HepG2 (cell line): ENCODE measurements around the gene LY6G5B. TPM values are rescaled to one million over a fixed set of nuclear protein-coding genes. Genes with fewer than 3 reads are reported as not detected.

ENCODE experiments used
- ARID5B ChIP-seq: IDR thresholded peaks from 2 replicates; pipeline ENCODE4 v1.4.0; 2020; ENCODE audit warnings: mild to moderate bottlenecking, missing genetic modification reagents
- GATAD1 ChIP-seq: IDR thresholded peaks from 2 replicates; pipeline ENCODE4 v1.6.1; 2016; ENCODE audit warnings: missing genetic modification reagents, missing compliant biosample characterization
- HNRNPL ChIP-seq: fragments of 200-400 bp; formaldehyde crosslinking; IDR thresholded peaks from 2 replicates; pipeline ENCODE4 v1.6.1; 2017; ENCODE audit warnings: mild to moderate bottlenecking, low read depth, low read length
- IKZF1 ChIP-seq: fragments of 450-650 bp; IDR thresholded peaks from 2 replicates; pipeline ENCODE4 v1.7.1; 2016
- IRX3 ChIP-seq: sonication (generic); formaldehyde crosslinking; IDR thresholded peaks from 2 replicates; pipeline ENCODE4 v1.8.1; 2023; ENCODE audit warnings: mild to moderate bottlenecking, low read depth, missing genetic modification reagents, borderline replicate concordance
- MAFK ChIP-seq, 2 experiments: IDR thresholded peaks in 1 of 2; conservative IDR thresholded peaks in 1 of 2; 2 replicates each; pipeline ENCODE4 v1.6.1; 2011; ENCODE audit warnings: improper control_type of control experiment in 2 of 2, low read length in 2 of 2
- SRY ChIP-seq: sonication (generic); formaldehyde crosslinking; IDR thresholded peaks from 2 replicates; pipeline ENCODE4 v1.8.0; 2022; ENCODE audit warnings: mild to moderate bottlenecking, missing genetic modification reagents
- STAG1 ChIP-seq: sonication (generic); formaldehyde crosslinking; IDR thresholded peaks from 2 replicates; pipeline ENCODE4 v1.4.0; 2020; ENCODE audit warnings: missing genetic modification reagents
- TCF7 ChIP-seq: sonication (generic); IDR thresholded peaks from 2 replicates; pipeline ENCODE4 v1.6.1; 2016; ENCODE audit warnings: antibody characterized with exemption, low read depth
- YY1 ChIP-seq: IDR thresholded peaks from 2 replicates; pipeline ENCODE4 v1.6.1; 2011; ENCODE audit warnings: low read length, low read depth, moderate library complexity, mild to moderate bottlenecking; ENCODE audit not compliant: insufficient read depth, insufficient replicate concordance
- ZMYM3 ChIP-seq: sonication (generic); formaldehyde crosslinking; IDR thresholded peaks from 2 replicates; pipeline ENCODE4 v1.5.1; 2020; ENCODE audit warnings: mild to moderate bottlenecking, missing genetic modification reagents
- ZNF101 ChIP-seq: sonication (generic); formaldehyde crosslinking; IDR thresholded peaks from 2 replicates; pipeline ENCODE4 v1.4.0; 2020; ENCODE audit warnings: mild to moderate bottlenecking, low read depth, missing genetic modification reagents, borderline replicate concordance
- ZNF143 ChIP-seq: sonication (generic); formaldehyde crosslinking; IDR thresholded peaks from 2 replicates; pipeline ENCODE4 v1.4.0; 2020; ENCODE audit warnings: missing genetic modification reagents
- ZNF296 ChIP-seq: sonication (generic); formaldehyde crosslinking; conservative IDR thresholded peaks from 2 replicates; pipeline ENCODE4 v1.5.0; 2020; ENCODE audit warnings: mild to moderate bottlenecking, missing genetic modification reagents
- ZNF33B ChIP-seq: sonication (generic); formaldehyde crosslinking; IDR thresholded peaks from 2 replicates; pipeline ENCODE4 v1.5.1; 2020; ENCODE audit warnings: mild to moderate bottlenecking, missing genetic modification reagents
- ZNF775 ChIP-seq: sonication (generic); formaldehyde crosslinking; IDR thresholded peaks from 2 replicates; pipeline ENCODE4 v1.4.0; 2020; ENCODE audit warnings: missing genetic modification reagents, mild to moderate bottlenecking, moderate library complexity, borderline replicate concordance
- polyA plus RNA-seq, 8 experiments: library from polyadenylated mRNA; depleted of rRNA in 3 of 8; stranded (reverse) in 7 of 8; unstranded in 1 of 8; fragments of >200 nt; fragmentation: Illumina TruSeq in 4 of 8; extraction: Trizol in 4 of 8; gene quantifications; 2 replicates each; pipeline versions ENCODE4 v1.2.1 to v1.2.3, GENCODE V29; 2011 to 2016; ENCODE audit warnings: low read depth in 4 of 8, missing spikeins in 1 of 8, mixed read lengths in 1 of 8; ENCODE audit not compliant: insufficient read depth in 1 of 8
- total RNA-seq, 5 experiments: library from RNA; depleted of rRNA; stranded (reverse); fragments of >200 nt; fragmentation: Illumina TruSeq; extraction: Trizol; gene quantifications; 2 replicates each; pipeline ENCODE4 v1.2.3, GENCODE V29; 2016; ENCODE audit warnings: low read depth in 1 of 5
- TF ChIP-seq, protein P1 (sequence below): sonication (generic); formaldehyde crosslinking; IDR thresholded peaks from 2 replicates; pipeline ENCODE4 v1.8.0; 2022; ENCODE audit warnings: low read depth, missing genetic modification reagents
- TF ChIP-seq, protein P2 (sequence below): sonication (generic); formaldehyde crosslinking; IDR thresholded peaks from 2 replicates; pipeline ENCODE4 v1.9.0; 2021; ENCODE audit warnings: missing genetic modification reagents, borderline replicate concordance
- TF ChIP-seq, protein P3 (sequence below), 2 experiments: sonication (generic) in 1 of 2; formaldehyde crosslinking in 1 of 2; IDR thresholded peaks; 2 replicates each; pipeline versions ENCODE4 v1.4.0 to v1.6.1; 2018 to 2020; ENCODE audit warnings: missing genetic modification reagents in 2 of 2, borderline replicate concordance in 1 of 2, low read depth in 1 of 2, mild to moderate bottlenecking in 1 of 2, missing biosample characterization in 1 of 2

Gene LY6G5B
- total and polyA plus RNA-seq, 2 of the 13 experiments (the other 11 are each of a cell fraction or from before 2014, with no cell fraction given), result 7.8 to 15.7 TPM

- TF ChIP-seq ZNF775 (CRISPR knock-in tag) (no peak), SRY (CRISPR knock-in tag) (no peak), TCF7 (no peak), ZMYM3 (no peak), ZNF296 (no peak; the same call in 1 of the 2 replicates), IKZF1 (no peak), HNRNPL (no peak), ZNF143 (CRISPR knock-in tag) (peak; percentile 68), GATAD1 (CRISPR knock-in tag) (peak; percentile 71), IRX3 (CRISPR knock-in tag) (no peak), MAFK (conservative IDR thresholded peaks at IDR 0.05 in 1 of 2, IDR thresholded peaks at IDR 0.05 in 1 of 2; ENCODE audit: low read length in 2 of 2) (no peak), YY1 (peak; percentile 96), ARID5B (CRISPR knock-in tag) (no peak), ZNF101 (CRISPR knock-in tag) (no peak), ZNF33B (CRISPR knock-in tag) (no peak), STAG1 (0 out of 2 replicates have a peak, but pooled peaks have one; percentile 11)
- TF ChIP-seq, protein P1, sequence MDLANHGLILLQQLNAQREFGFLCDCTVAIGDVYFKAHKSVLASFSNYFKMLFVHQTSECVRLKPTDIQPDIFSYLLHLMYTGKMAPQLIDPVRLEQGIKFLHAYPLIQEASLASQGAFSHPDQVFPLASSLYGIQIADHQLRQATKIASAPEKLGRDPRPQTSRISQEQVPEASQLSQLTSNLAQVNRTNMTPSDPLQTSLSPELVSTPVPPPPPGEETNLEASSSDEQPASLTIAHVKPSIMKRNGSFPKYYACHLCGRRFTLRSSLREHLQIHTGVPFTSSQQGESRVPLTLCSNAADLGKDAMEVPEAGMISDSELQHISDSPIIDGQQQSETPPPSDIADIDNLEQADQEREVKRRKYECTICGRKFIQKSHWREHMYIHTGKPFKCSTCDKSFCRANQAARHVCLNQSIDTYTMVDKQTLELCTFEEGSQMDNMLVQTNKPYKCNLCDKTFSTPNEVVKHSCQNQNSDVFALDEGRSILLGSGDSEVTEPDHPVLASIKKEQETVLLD (CRISPR knock-in tag), result peak; percentile 82
- TF ChIP-seq, protein P2, sequence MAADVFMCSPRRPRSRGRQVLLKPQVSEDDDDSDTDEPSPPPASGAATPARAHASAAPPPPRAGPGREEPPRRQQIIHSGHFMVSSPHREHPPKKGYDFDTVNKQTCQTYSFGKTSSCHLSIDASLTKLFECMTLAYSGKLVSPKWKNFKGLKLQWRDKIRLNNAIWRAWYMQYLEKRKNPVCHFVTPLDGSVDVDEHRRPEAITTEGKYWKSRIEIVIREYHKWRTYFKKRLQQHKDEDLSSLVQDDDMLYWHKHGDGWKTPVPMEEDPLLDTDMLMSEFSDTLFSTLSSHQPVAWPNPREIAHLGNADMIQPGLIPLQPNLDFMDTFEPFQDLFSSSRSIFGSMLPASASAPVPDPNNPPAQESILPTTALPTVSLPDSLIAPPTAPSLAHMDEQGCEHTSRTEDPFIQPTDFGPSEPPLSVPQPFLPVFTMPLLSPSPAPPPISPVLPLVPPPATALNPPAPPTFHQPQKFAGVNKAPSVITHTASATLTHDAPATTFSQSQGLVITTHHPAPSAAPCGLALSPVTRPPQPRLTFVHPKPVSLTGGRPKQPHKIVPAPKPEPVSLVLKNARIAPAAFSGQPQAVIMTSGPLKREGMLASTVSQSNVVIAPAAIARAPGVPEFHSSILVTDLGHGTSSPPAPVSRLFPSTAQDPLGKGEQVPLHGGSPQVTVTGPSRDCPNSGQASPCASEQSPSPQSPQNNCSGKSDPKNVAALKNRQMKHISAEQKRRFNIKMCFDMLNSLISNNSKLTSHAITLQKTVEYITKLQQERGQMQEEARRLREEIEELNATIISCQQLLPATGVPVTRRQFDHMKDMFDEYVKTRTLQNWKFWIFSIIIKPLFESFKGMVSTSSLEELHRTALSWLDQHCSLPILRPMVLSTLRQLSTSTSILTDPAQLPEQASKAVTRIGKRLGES (CRISPR knock-in tag), result peak; percentile 39; the same call in 1 of the 2 replicates
- TF ChIP-seq, protein P3, sequence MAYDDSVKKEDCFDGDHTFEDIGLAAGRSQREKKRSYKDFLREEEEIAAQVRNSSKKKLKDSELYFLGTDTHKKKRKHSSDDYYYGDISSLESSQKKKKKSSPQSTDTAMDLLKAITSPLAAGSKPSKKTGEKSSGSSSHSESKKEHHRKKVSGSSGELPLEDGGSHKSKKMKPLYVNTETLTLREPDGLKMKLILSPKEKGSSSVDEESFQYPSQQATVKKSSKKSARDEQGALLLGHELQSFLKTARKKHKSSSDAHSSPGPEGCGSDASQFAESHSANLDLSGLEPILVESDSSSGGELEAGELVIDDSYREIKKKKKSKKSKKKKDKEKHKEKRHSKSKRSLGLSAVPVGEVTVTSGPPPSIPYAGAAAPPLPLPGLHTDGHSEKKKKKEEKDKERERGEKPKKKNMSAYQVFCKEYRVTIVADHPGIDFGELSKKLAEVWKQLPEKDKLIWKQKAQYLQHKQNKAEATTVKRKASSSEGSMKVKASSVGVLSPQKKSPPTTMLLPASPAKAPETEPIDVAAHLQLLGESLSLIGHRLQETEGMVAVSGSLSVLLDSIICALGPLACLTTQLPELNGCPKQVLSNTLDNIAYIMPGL (CRISPR knock-in tag; IDR thresholded peaks at IDR 0.05; ENCODE audit: borderline replicate concordance in 1 of 2, low read depth in 1 of 2), result peak in 1 of 2 experiments; percentile 75; a peak in 2 of 4 replicates
These were observed 4.8 kb upstream of the LY6G5B start, which contains the start of gene GPANK1 (continued) for GRCh38 chr6:31664790-31665500.
